Activated CD8-positive, alpha-beta memory T cell treated with anti-CD3 and anti-CD28 coated beads for 36 hours (primary cell): Measurements from ENCODE around the gene PRPF18. TPM values are rescaled to one million over a fixed set of nuclear protein-coding genes. Genes with fewer than 3 reads are reported as not detected.

ENCODE experiments used
- total RNA-seq, 2 experiments: library from RNA; stranded (reverse); gene quantifications; one replicate each; pipeline ENCODE4 v1.2.3, GENCODE V29; 2021

PRPF18 gene
- total RNA-seq, 2 experiments from 2014 or later = 24.6 to 25.4 TPM

Other genes with a start within 250 kb of the PRPF18 start
- 10 to 100 TPM; 55.2 to 58.1 TPM for gene SEPHS1, start 238.7 kb upstream of the PRPF18 start, total RNA-seq
- under 1 TPM in 1 of 2 experiments, not detected in 1; 0.19 TPM for gene BEND7, start 58.0 kb upstream of the PRPF18 start, total RNA-seq